DOHH2 (cell line): ENCODE data around the gene SWSAP1.

Experiments
- H3F3A ChIP-seq: fragments of 200-600 bp; sonication (generic), shearing (Covaris generic); 2 replicates; pipeline ENCODE4 v1.6.0; 2016; ENCODE audit warnings: antibody characterized with exemption, mild to moderate bottlenecking; ENCODE audit not compliant: control insufficient read depth, insufficient read depth
- H3K27ac ChIP-seq: fragments of 200-600 bp; sonication (generic); 2 replicates; pipeline ENCODE4 v1.5.1; 2014; ENCODE audit warnings: low read depth, mild to moderate bottlenecking, low read length, moderate library complexity
- H3K27me3 ChIP-seq: fragments of 200-600 bp; sonication (generic); 2 replicates; pipeline ENCODE4 v1.6.1; 2014; ENCODE audit warnings: mild to moderate bottlenecking, low read length, mixed read lengths; ENCODE audit not compliant: control insufficient read depth
- H3K36me3 ChIP-seq: fragments of 200-600 bp; sonication (generic); 2 replicates; pipeline ENCODE4 v1.6.1; 2014; ENCODE audit warnings: mild to moderate bottlenecking, low read length, moderate library complexity, mixed read lengths; ENCODE audit not compliant: control insufficient read depth
- H3K4me1 ChIP-seq: fragments of 200-600 bp; sonication (generic); 2 replicates; pipeline ENCODE4 v1.6.1; 2014; ENCODE audit warnings: mild to moderate bottlenecking, low read length, mixed read lengths; ENCODE audit not compliant: control insufficient read depth
- H3K4me2 ChIP-seq: fragments of 200-600 bp; sonication (generic); 2 replicates; pipeline ENCODE4 v1.6.0; 2014; ENCODE audit warnings: mild to moderate bottlenecking, low read length, moderate library complexity
- H3K4me3 ChIP-seq: fragments of 200-600 bp; sonication (generic); 2 replicates; pipeline ENCODE4 v1.5.1; 2014; ENCODE audit warnings: mild to moderate bottlenecking, low read length, mixed read lengths
- H3K79me2 ChIP-seq: fragments of 200-600 bp; sonication (generic); 2 replicates; pipeline ENCODE4 v1.6.1; 2014; ENCODE audit warnings: mild to moderate bottlenecking, low read length, mixed read lengths; ENCODE audit not compliant: control insufficient read depth
- H3K9me2 ChIP-seq: fragments of 200-600 bp; sonication (generic); replicated peaks from 2 replicates; pipeline ENCODE4 v1.6.1; 2014; ENCODE audit warnings: mild to moderate bottlenecking, low read length, mixed read lengths; ENCODE audit not compliant: control insufficient read depth
- H3K9me3 ChIP-seq: fragments of 200-600 bp; sonication (generic); 2 replicates; pipeline ENCODE4 v1.6.1; 2014; ENCODE audit warnings: antibody characterized with exemption, low read length, mixed read lengths; ENCODE audit not compliant: control insufficient read depth, insufficient read depth
- H4K20me1 ChIP-seq: fragments of 200-600 bp; sonication (generic); 2 replicates; pipeline ENCODE4 v1.6.0; 2014; ENCODE audit warnings: low read depth, mild to moderate bottlenecking, antibody characterized with exemption, low read length, moderate library complexity; ENCODE audit not compliant: control insufficient read depth, insufficient read depth
- CTCF ChIP-seq: fragments of 200-600 bp; sonication (generic); IDR thresholded peaks from one replicate; pipeline ENCODE4 v1.5.1; 2014; ENCODE audit warnings: antibody characterized with exemption, mild to moderate bottlenecking, low read depth, low read length; ENCODE audit not compliant: poor library complexity, severe bottlenecking
- EZH2phosphoT487 ChIP-seq: fragments of 200-600 bp; sonication (generic); IDR thresholded peaks from 2 replicates; pipeline ENCODE4 v1.6.1; 2017; ENCODE audit warnings: borderline replicate concordance, mild to moderate bottlenecking, antibody characterized with exemption, low read length, moderate library complexity, mixed read lengths

SWSAP1 gene

DNA sequence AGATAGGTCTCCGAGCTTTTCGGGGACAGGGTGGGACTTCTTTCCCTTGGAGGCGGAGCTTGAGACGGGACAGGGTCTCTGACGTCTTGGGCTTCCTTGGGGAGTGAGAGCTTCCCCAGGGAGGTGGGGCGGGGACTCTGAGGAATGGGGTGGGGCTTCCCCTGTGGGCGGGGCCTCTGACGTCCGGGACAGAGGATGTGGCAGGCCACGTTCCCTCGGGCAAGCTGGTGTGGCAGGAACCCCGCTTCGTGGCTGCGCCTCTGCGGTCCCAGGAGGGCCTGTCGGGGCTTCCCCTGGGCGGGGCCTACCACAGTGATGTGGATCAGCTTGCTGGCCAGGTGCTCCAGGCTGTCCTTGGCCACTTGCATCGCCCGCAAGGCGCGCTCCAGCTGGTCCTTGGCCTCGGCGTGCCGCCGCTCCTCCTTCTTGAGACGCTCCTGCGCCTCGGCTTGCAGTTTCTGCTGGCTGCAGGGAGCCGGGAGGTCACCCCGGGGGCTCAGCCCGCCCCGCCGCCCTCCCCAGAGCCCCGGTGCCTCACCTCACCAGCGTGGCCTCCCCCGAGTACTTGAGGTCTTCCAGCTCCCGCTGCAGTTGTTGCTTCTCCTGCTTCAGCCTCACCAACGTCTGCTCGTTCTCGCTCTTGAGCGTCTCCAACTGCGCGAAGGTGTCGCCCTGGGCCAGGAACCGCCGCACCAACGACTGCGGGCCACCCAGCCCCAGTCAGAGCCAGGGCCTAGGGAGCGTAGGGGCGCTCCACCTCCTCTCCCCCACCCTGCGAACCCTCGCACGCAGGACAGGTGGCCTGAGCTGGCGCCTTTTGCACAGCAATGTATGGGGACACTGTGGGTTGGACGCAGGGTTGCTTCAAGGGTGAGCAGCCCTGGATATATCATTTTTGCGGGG is 47.9 kb downstream of the SWSAP1 start:
- H3K4me2 ChIP-seq = peak overlapping the region; percentile 48

GRCh38 chr19:11423164-11423790 is 48.8 kb downstream of the SWSAP1 start:
- H3K27me3 ChIP-seq = peaks cover 47% of the 10 kb centered on the region
- H3K4me2 ChIP-seq = peak overlapping the region; percentile 48
- H3K36me3 ChIP-seq = no peaks in the 10 kb centered on the region
- H3K9me3 ChIP-seq = no peaks in the 10 kb centered on the region
- peaks cover 6% of the 10 kb centered on the region for H3F3A ChIP-seq
- TF ChIP-seq CTCF (no peak), EZH2phosphoT487 (no peak)
- peak overlapping the region; percentile 48; the same call in 1 of the 2 replicates for H3K4me3 ChIP-seq
- H3K9me2 ChIP-seq = no peaks in the 10 kb centered on the region
- H3K79me2 ChIP-seq = no peaks in the 10 kb centered on the region
- H4K20me1 ChIP-seq = no peaks in the 10 kb centered on the region
- peaks cover 44% of the 10 kb centered on the region for H3K4me1 ChIP-seq
- no peak overlapping the region for H3K27ac ChIP-seq

More for the DNA sequence above, 47.9 kb downstream of the SWSAP1 start:
- no peak overlapping the region for H3K27ac ChIP-seq
- no peaks in the 10 kb centered on the region for H4K20me1 ChIP-seq
- H3K4me1 ChIP-seq = peaks cover 46% of the 10 kb centered on the region
- TF ChIP-seq CTCF (no peak), EZH2phosphoT487 (no peak)
- no peaks in the 10 kb centered on the region for H3K9me3 ChIP-seq
- H3K27me3 ChIP-seq = peaks cover 49% of the 10 kb centered on the region
- peaks cover 6% of the 10 kb centered on the region for H3F3A ChIP-seq
- peak overlapping the region; percentile 48 for H3K4me3 ChIP-seq
- no peaks in the 10 kb centered on the region for H3K9me2 ChIP-seq
- no peaks in the 10 kb centered on the region for H3K36me3 ChIP-seq
- no peaks in the 10 kb centered on the region for H3K79me2 ChIP-seq

DNA sequence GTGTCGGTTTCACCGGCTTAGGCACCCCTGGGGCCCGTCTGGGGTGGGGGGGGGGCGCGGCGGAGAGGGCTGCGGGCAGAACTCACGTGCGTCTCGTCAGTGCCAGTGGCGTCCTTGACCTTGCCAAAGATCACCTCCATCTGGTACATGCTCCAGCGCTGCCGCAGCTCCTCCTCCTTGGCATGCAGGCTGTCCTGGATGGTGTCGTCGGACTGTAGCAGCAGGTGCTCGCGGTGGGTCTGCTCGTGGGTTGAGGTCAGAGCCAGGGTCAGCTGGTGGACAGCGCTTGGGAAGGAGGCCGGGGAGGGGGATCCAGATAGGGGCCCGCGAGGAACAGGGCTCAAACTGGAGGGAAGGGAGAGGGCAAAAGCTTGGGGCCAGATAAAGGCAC is 49.3 kb downstream of the SWSAP1 start:
- Histone ChIP-seq H3K36me3 (no peaks in the 10 kb centered on the region), H3K9me3 (no peaks in the 10 kb centered on the region), H3K4me1 (peaks cover 39% of the 10 kb centered on the region), H3K4me3 (no peak overlapping the region), H3K27me3 (peaks cover 42% of the 10 kb centered on the region), H3K9me2 (no peaks in the 10 kb centered on the region), H3K79me2 (no peaks in the 10 kb centered on the region), H3K4me2 (no peak overlapping the region), H3F3A (peaks cover 6% of the 10 kb centered on the region), H3K27ac (no peak overlapping the region), H4K20me1 (no peaks in the 10 kb centered on the region)
- TF ChIP-seq CTCF (no peak), EZH2phosphoT487 (no peak)
